HG03558 (cell line): ENCODE results near the gene PYGO2.

ENCODE experiments used
- ATAC-seq: cut with Tn5 transposase; IDR thresholded peaks from one replicate; pipeline ENCODE4 v1.9.1; 2021; ENCODE audit warnings: moderate number of reproducible peaks; ENCODE audit not compliant: unreplicated experiment; ENCODE audit errors: extremely low read depth

The PYGO2 gene

GRCh38 chr1:154966111-154966510 lies 4.5 kb upstream of the PYGO2 start:
- no peak for ATAC-seq

GRCh38 chr1:154964359-154964758 lies 2.8 kb upstream of the PYGO2 start:
- no peak for ATAC-seq

GRCh38 chr1:154963643-154964042 lies 2.1 kb upstream of the PYGO2 start:
- ATAC-seq = no peak

- no peak for ATAC-seq
Observed at GRCh38 chr1:154962795-154963330, 1.3 kb upstream of the PYGO2 start.

GRCh38 chr1:154962156-154962749 lies 671 bp upstream of the PYGO2 start:
- ATAC-seq = no peak

- ATAC-seq = no peak
Observed at GRCh38 chr1:154960446-154961136, 991 bp downstream of the PYGO2 start.

GRCh38 chr1:154959426-154959780 lies 2.2 kb downstream of the PYGO2 start:
- no peak for ATAC-seq

- no peak for ATAC-seq
Observed at GRCh38 chr1:154958681-154959425, 2.7 kb downstream of the PYGO2 start.

GRCh38 chr1:154958036-154958435 lies 3.5 kb downstream of the PYGO2 start:
- ATAC-seq = no peak

- ATAC-seq = no peak
Observed at GRCh38 chr1:154957091-154957657, 4.4 kb downstream of the PYGO2 start.

GRCh38 chr1:154956544-154956941 lies 5.0 kb downstream of the PYGO2 start:
- no peak for ATAC-seq

- ATAC-seq = no peak
Observed at GRCh38 chr1:154955718-154956543, 5.7 kb downstream of the PYGO2 start, which contains the start of gene PBXIP1. PBXIP1 (minus strand) TSS chr1:154956099; CDS start chr1:154953721, 2,378 bp downstream.

- ATAC-seq = no peak
Observed at GRCh38 chr1:154955039-154955717, 6.4 kb downstream of the PYGO2 start.

GRCh38 chr1:154954541-154954940 lies 7.0 kb downstream of the PYGO2 start:
- ATAC-seq = no peak

GRCh38 chr1:154953611-154954038 lies 8.0 kb downstream of the PYGO2 start:
- no peak for ATAC-seq

- ATAC-seq = no peak
Observed at GRCh38 chr1:154952664-154953063, 8.9 kb downstream of the PYGO2 start.

GRCh38 chr1:154951901-154952657 lies 9.5 kb downstream of the PYGO2 start:
- ATAC-seq = no peak

- ATAC-seq = no peak
Observed at GRCh38 chr1:154948079-154948478, 13.5 kb downstream of the PYGO2 start.
